GM12878 (cell line): ENCODE results near the gene TRPM3. TPM values are rescaled to one million over a fixed set of nuclear protein-coding genes. Genes with fewer than 3 reads are reported as not detected.

Experiments used
- BCL11A ChIP-seq: IDR thresholded peaks from 2 replicates; pipeline ENCODE4 v1.6.1; 2011; ENCODE audit warnings: low read depth, low read length
- CHD2 ChIP-seq: IDR thresholded peaks from 2 replicates; pipeline ENCODE4 v1.6.1; 2011; ENCODE audit warnings: low read depth, low read length, improper control_type of control experiment, borderline replicate concordance
- ELK1 ChIP-seq: IDR thresholded peaks from 2 replicates; pipeline ENCODE4 v1.6.1; 2012; ENCODE audit warnings: low read depth, low read length, improper control_type of control experiment
- EP300 ChIP-seq, 2 experiments: fragments of 150-350 bp in 1 of 2; IDR thresholded peaks; 2 replicates each; pipeline ENCODE4 v1.6.1; 2011 to 2012; ENCODE audit warnings: low read depth in 2 of 2, low read length in 2 of 2, borderline replicate concordance in 1 of 2, improper control_type of control experiment in 1 of 2, inconsistent platforms in 1 of 2; ENCODE audit not compliant: control insufficient read depth in 1 of 2
- FOS ChIP-seq: IDR thresholded peaks from 3 replicates; pipeline ENCODE4 v1.6.1; 2011; ENCODE audit warnings: borderline replicate concordance; ENCODE audit not compliant: insufficient read length; ENCODE audit errors: extremely low read depth
- GABPA ChIP-seq: IDR thresholded peaks from 2 replicates; pipeline ENCODE4 v1.6.1; 2014; ENCODE audit warnings: antibody characterized with exemption, low read depth, mild to moderate bottlenecking, inconsistent platforms
- HSF1 ChIP-seq: fragments of 150-350 bp; IDR thresholded peaks from 2 replicates; pipeline ENCODE4 v1.6.1; 2014; ENCODE audit warnings: mild to moderate bottlenecking, low read depth, low read length
- JUNB ChIP-seq: IDR thresholded peaks from 2 replicates; pipeline ENCODE4 v1.6.1; 2016; ENCODE audit warnings: antibody characterized with exemption, mild to moderate bottlenecking
- KAT2A ChIP-seq: conservative IDR thresholded peaks from 2 replicates; pipeline ENCODE4 v1.6.1; 2011; ENCODE audit warnings: low read depth, low read length; ENCODE audit not compliant: control insufficient read depth
- MAX ChIP-seq: IDR thresholded peaks from 2 replicates; pipeline ENCODE4 v1.6.1; 2012; ENCODE audit warnings: low read depth, low read length, improper control_type of control experiment
- NR2C1 ChIP-seq: fragments of 450-650 bp; IDR thresholded peaks from 2 replicates; pipeline ENCODE4 v1.6.1; 2017; ENCODE audit warnings: antibody characterized with exemption, mild to moderate bottlenecking, moderate library complexity
- PML ChIP-seq: IDR thresholded peaks from 2 replicates; pipeline ENCODE4 v1.6.1; 2012; ENCODE audit warnings: low read length, inconsistent platforms
- POLR2AphosphoS2 ChIP-seq: IDR thresholded peaks from 2 replicates; pipeline ENCODE4 v1.6.1; 2011; ENCODE audit warnings: low read depth, mild to moderate bottlenecking, low read length, improper control_type of control experiment, moderate library complexity
- REST ChIP-seq: IDR thresholded peaks from 2 replicates; pipeline ENCODE4 v1.6.1; 2012; ENCODE audit warnings: mild to moderate bottlenecking, low read depth, low read length
- SUZ12 ChIP-seq: fragments of 200-600 bp; sonication (generic); IDR thresholded peaks from one replicate; pipeline ENCODE4 v1.6.1; 2018; ENCODE audit warnings: antibody characterized with exemption, mild to moderate bottlenecking; ENCODE audit not compliant: unreplicated experiment
- ZBTB4 ChIP-seq: fragments of 450-650 bp; formaldehyde crosslinking; IDR thresholded peaks from 2 replicates; pipeline ENCODE4 v1.4.0; 2022; ENCODE audit warnings: mild to moderate bottlenecking, moderate library complexity
- polyA plus RNA-seq, 11 experiments: library from polyadenylated mRNA; depleted of rRNA in 4 of 11; unstranded in 6 of 11; stranded (reverse) in 5 of 11; fragments of >200 nt; fragmentation: Nextera tagmentation in 4 of 11; fragmentation: Illumina TruSeq in 1 of 11; extraction: Ambion mirVana in 4 of 11; extraction: Trizol in 1 of 11; gene quantifications; 1 replicate in 1 of 11; 2 replicates in 10 of 11; pipeline versions ENCODE4 v1.2.1 to v1.2.3, GENCODE V29; 2011 to 2016; ENCODE audit warnings: inconsistent platforms in 2 of 11, missing spikeins in 2 of 11, low read depth in 1 of 11
- total RNA-seq, 4 experiments: library from RNA; depleted of rRNA in 3 of 4; stranded (reverse); fragments of >200 nt in 3 of 4; fragmentation: Illumina TruSeq in 1 of 4; extraction: Trizol in 1 of 4; gene quantifications; 2 replicates each; pipeline versions ENCODE4 v1.2.1 to v1.2.3, GENCODE V29; 2013 to 2021

TRPM3 gene
- total and polyA plus RNA-seq, 10 of the 15 experiments (the other 5 are each of a cell fraction or from before 2014, with no cell fraction given): not detected

GRCh38 chr9:70656281-70656680 is 465.1 kb downstream of the TRPM3 start (continued):
- TF ChIP-seq HSF1 (no peak), REST (no peak), NR2C1 (no peak), PML (no peak), ZBTB4 (CRISPR knock-in tag) (no peak), CHD2 (no peak), EP300 (IDR thresholded peaks at IDR 0.05; ENCODE audit: borderline replicate concordance in 1 of 2, control insufficient read depth in 1 of 2, low read depth in 2 of 2, low read length in 2 of 2) (no peak), POLR2AphosphoS2 (no peak), ELK1 (no peak), KAT2A (no peak), MAX (no peak), JUNB (no peak), FOS (no peak), GABPA (no peak), SUZ12 (no peak), BCL11A (no peak)
